Fibroblast of lung (primary cell): ENCODE results near the gene ERI3.

ENCODE experiments used
- EZH2 ChIP-seq: IDR thresholded peaks from 2 replicates; pipeline ENCODE4 v1.5.1; 2012; ENCODE audit warnings: low read length, control low read depth, mild to moderate bottlenecking; ENCODE audit errors: missing control alignments
- TF ChIP-seq, protein P1 (sequence below), 2 donors: IDR thresholded peaks in 1 of 2; conservative IDR thresholded peaks in 1 of 2; 1 replicate in 1 of 2; 2 replicates in 1 of 2; pipeline ENCODE4 v1.5.1; 2011 to 2012; ENCODE audit warnings: low read length in 2 of 2, control low read depth in 1 of 2, inconsistent platforms in 1 of 2, low read depth in 1 of 2, mild to moderate bottlenecking in 1 of 2

DNA sequence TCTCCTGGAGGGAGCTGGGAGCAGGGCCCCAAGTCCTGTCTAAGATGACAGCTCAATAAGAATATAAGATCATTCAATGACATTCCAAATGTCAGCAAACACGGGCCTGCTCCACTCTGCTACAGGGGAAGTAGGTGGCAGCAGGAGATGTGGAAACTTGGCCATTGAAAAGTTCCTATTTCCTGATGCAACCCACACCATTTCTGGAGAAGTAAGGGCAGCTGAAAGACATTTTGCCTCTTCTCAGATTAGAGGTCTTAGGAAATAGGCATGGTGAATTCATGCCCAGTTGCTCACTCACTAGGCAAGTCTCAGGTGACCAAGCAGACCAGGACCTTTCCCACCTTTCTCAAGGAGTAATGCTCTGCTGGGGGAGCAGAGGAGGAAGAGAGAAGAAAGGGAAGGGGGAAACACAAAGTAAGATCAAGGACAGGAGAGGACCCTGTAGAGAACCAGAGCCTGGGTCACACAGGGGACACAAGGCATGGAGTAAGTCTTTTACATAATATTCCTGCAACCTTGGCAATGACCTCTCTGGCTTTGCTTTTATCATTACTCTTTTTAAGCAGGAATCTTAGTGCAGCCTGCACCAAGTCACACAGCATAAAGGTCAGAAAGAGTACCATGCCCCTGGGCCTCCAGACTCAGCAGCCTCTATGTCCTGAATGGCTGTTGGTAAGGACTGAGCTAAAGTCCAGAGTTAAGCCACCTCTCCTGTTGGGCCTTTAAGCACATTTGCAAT is 72.9 kb downstream of the ERI3 start:
- TF ChIP-seq, protein P1, sequence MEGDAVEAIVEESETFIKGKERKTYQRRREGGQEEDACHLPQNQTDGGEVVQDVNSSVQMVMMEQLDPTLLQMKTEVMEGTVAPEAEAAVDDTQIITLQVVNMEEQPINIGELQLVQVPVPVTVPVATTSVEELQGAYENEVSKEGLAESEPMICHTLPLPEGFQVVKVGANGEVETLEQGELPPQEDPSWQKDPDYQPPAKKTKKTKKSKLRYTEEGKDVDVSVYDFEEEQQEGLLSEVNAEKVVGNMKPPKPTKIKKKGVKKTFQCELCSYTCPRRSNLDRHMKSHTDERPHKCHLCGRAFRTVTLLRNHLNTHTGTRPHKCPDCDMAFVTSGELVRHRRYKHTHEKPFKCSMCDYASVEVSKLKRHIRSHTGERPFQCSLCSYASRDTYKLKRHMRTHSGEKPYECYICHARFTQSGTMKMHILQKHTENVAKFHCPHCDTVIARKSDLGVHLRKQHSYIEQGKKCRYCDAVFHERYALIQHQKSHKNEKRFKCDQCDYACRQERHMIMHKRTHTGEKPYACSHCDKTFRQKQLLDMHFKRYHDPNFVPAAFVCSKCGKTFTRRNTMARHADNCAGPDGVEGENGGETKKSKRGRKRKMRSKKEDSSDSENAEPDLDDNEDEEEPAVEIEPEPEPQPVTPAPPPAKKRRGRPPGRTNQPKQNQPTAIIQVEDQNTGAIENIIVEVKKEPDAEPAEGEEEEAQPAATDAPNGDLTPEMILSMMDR (conservative IDR thresholded peaks at IDR 0.05 in 1 of 2, IDR thresholded peaks at IDR 0.05 in 1 of 2; ENCODE audit: low read depth in 1 of 2, low read length in 2 of 2) = no peak
- no peak for TF ChIP-seq EZH2
